OCI-LY3 (cell line): ENCODE measurements around the gene AIF1L.

ENCODE experiments used
- H2AFZ ChIP-seq: fragments of 200-600, 300-600 bp; shearing (Covaris generic); 2 replicates; pipeline ENCODE4 v1.6.0; 2014; ENCODE audit warnings: antibody characterized with exemption, low read depth, low read length
- H3K27ac ChIP-seq: fragments of 200-600, 300-600 bp; sonication (generic); 2 replicates; pipeline ENCODE4 v1.5.1; 2014; ENCODE audit warnings: mild to moderate bottlenecking, low read length, moderate library complexity, mixed read lengths
- H3K27me3 ChIP-seq: fragments of 200-600, 300-600 bp; sonication (generic); 2 replicates; pipeline ENCODE4 v1.6.1; 2014; ENCODE audit warnings: low read depth, low read length, mixed read lengths
- H3K36me3 ChIP-seq: fragments of 200-600, 300-600 bp; sonication (generic); replicated peaks from 2 replicates; pipeline ENCODE3; 2014; ENCODE audit warnings: low read depth, low read length, mixed read lengths
- H3K4me1 ChIP-seq: fragments of 300-600, 200-600 bp; sonication (generic); 2 replicates; pipeline ENCODE4 v1.6.1; 2014; ENCODE audit warnings: low read length, mixed read lengths
- H3K4me2 ChIP-seq: fragments of 200-600, 300-600 bp; sonication (generic); 2 replicates; pipeline ENCODE4 v1.6.1; 2014; ENCODE audit warnings: low read length, mixed read lengths
- H3K4me3 ChIP-seq: fragments of 300-600, 200-600 bp; sonication (generic); 2 replicates; pipeline ENCODE4 v1.5.1; 2014; ENCODE audit warnings: antibody characterized with exemption, mild to moderate bottlenecking, low read length, moderate library complexity
- H3K79me2 ChIP-seq: fragments of 300-600, 200-600 bp; shearing (Covaris generic); 2 replicates; pipeline ENCODE4 v1.6.1; 2014; ENCODE audit warnings: mild to moderate bottlenecking, low read length, mixed read lengths
- H3K9ac ChIP-seq: fragments of 300-600, 200-600 bp; shearing (Covaris generic); 2 replicates; pipeline ENCODE4 v1.6.0; 2014; ENCODE audit warnings: mild to moderate bottlenecking, low read length, moderate library complexity
- H3K9me3 ChIP-seq: fragments of 200-600, 300-600 bp; shearing (Covaris generic); 2 replicates; pipeline ENCODE4 v1.6.1; 2014; ENCODE audit warnings: low read length, mixed read lengths; ENCODE audit not compliant: insufficient read depth
- H4K20me1 ChIP-seq: fragments of 200-600, 300-600 bp; sonication (generic); 2 replicates; pipeline ENCODE4 v1.6.1; 2016; ENCODE audit warnings: low read length, mixed read lengths; ENCODE audit not compliant: insufficient read depth
- CTCF ChIP-seq: fragments of 200-600, 300-600 bp; sonication (generic); IDR thresholded peaks from 2 replicates; pipeline ENCODE4 v1.5.1; 2014; ENCODE audit warnings: antibody characterized with exemption, low read length, low read depth
- EZH2phosphoT487 ChIP-seq: fragments of 200-600 bp; shearing (Covaris generic); IDR thresholded peaks from 2 replicates; pipeline ENCODE4 v1.6.1; 2018; ENCODE audit warnings: antibody characterized with exemption, mixed run types, low read depth

Gene AIF1L

GRCh38 chr9:131107760-131108159, 11.4 kb downstream of the AIF1L start:
- no peaks in the 10 kb centered on the region for H3K9me3 ChIP-seq
- no peaks in the 10 kb centered on the region for H3K36me3 ChIP-seq
- H3K4me3 ChIP-seq: no peak overlapping the region
- H4K20me1 ChIP-seq: no peaks in the 10 kb centered on the region
- H3K27ac ChIP-seq: no peak overlapping the region
- H3K27me3 ChIP-seq: no peaks in the 10 kb centered on the region
- H2AFZ ChIP-seq: no peak overlapping the region
- no peak overlapping the region for H3K4me2 ChIP-seq
- H3K9ac ChIP-seq: no peak overlapping the region
- no peaks in the 10 kb centered on the region for H3K4me1 ChIP-seq
- no peaks in the 10 kb centered on the region for H3K79me2 ChIP-seq
- TF ChIP-seq EZH2phosphoT487 (no peak), CTCF (no peak)

- Histone ChIP-seq H3K4me3 (no peak overlapping the region), H4K20me1 (no peaks in the 10 kb centered on the region), H3K27ac (no peak overlapping the region), H3K4me1 (no peaks in the 10 kb centered on the region), H3K4me2 (no peak overlapping the region), H3K27me3 (no peaks in the 10 kb centered on the region), H3K9me3 (no peaks in the 10 kb centered on the region), H3K9ac (no peak overlapping the region), H3K36me3 (no peaks in the 10 kb centered on the region), H3K79me2 (no peaks in the 10 kb centered on the region), H2AFZ (no peak overlapping the region)
- TF ChIP-seq EZH2phosphoT487 (no peak), CTCF (no peak)
Measured at GRCh38 chr9:131111186-131111853, 15.0 kb downstream of the AIF1L start.

GRCh38 chr9:131111854-131112311, 15.6 kb downstream of the AIF1L start:
- no peaks in the 10 kb centered on the region for H4K20me1 ChIP-seq
- no peak overlapping the region for H3K9ac ChIP-seq
- no peaks in the 10 kb centered on the region for H3K79me2 ChIP-seq
- no peak overlapping the region for H2AFZ ChIP-seq
- H3K4me3 ChIP-seq: no peak overlapping the region
- H3K36me3 ChIP-seq: no peaks in the 10 kb centered on the region
- TF ChIP-seq CTCF: no peak
- TF ChIP-seq EZH2phosphoT487: no peak
- no peaks in the 10 kb centered on the region for H3K4me1 ChIP-seq
- H3K27ac ChIP-seq: no peak overlapping the region
- no peaks in the 10 kb centered on the region for H3K9me3 ChIP-seq
- 0 out of 2 replicates have a peak, but pooled peaks cover 5% of the 10 kb centered on the region for H3K27me3 ChIP-seq
- no peak overlapping the region for H3K4me2 ChIP-seq

- Histone ChIP-seq H3K79me2 (no peaks in the 10 kb centered on the region), H3K27me3 (0 out of 2 replicates have a peak, but pooled peaks cover 12% of the 10 kb centered on the region), H3K4me3 (no peak overlapping the region), H3K27ac (no peak overlapping the region), H3K4me1 (no peaks in the 10 kb centered on the region), H3K9me3 (no peaks in the 10 kb centered on the region), H3K9ac (no peak overlapping the region), H4K20me1 (no peaks in the 10 kb centered on the region), H3K36me3 (no peaks in the 10 kb centered on the region), H3K4me2 (no peak overlapping the region), H2AFZ (no peak overlapping the region)
- TF ChIP-seq CTCF (no peak), EZH2phosphoT487 (no peak)
Measured at GRCh38 chr9:131112374-131113154, 16.2 kb downstream of the AIF1L start.
